Endothelial cell of umbilical vein (primary cell): ENCODE data around the gene SAMD9L. TPM values are rescaled to one million over a fixed set of nuclear protein-coding genes. Genes with fewer than 3 reads are reported as not detected.

Experiments used
- BruUV-seq: library from RNA; stranded (reverse); fragments of 400-500 nt; replicated peaks from 2 replicates; lab custom pipeline; 2021; lab: Mats Ljungman, UMichigan
- CTCF ChIA-PET: fragments of 300-600, 350-600 bp; sonication (Branson Sonifier 250); formaldehyde crosslinking; loops from one replicate; lab custom pipeline; 2021; ENCODE audit warnings: antibody characterized with exemption, inconsistent platforms; lab: Charles Lee
- POLR2A ChIA-PET: fragments of 300-600, 350-600 bp; sonication (Branson Sonifier 250); formaldehyde crosslinking; loops from one replicate; lab custom pipeline; 2021; ENCODE audit warnings: antibody characterized with exemption, inconsistent platforms; lab: Charles Lee
- DNase-seq: peaks from one replicate; pipeline ENCODE4 v3.0.0-alpha.2; 2011; ENCODE audit warnings: low read depth, low spot score
- FAIRE-seq: peaks from 2 replicates; lab custom pipeline; 2011; peaks lifted over from hg19 to GRCh38; lab: Jason Lieb, UNC
- H2AFZ ChIP-seq: 2 replicates; pipeline ENCODE4 v1.6.0; 2012; ENCODE audit warnings: low read depth, low read length, control low read depth, inconsistent platforms
- H3K27ac ChIP-seq: 2 replicates; pipeline ENCODE4 v1.5.1; 2011; ENCODE audit warnings: low read depth, mild to moderate bottlenecking, control low read depth, low read length, moderate library complexity; ENCODE audit not compliant: insufficient read depth
- H3K27me3 ChIP-seq, 2 experiments: 2 replicates each; pipeline versions ENCODE4 v1.6.0 to v1.6.1; 2011; ENCODE audit warnings: low read length in 2 of 2, mixed read lengths in 1 of 2; ENCODE audit not compliant: control insufficient read depth in 2 of 2, insufficient read depth in 2 of 2
- H3K36me3 ChIP-seq, 2 experiments: 2 replicates in 1 of 2; 3 replicates in 1 of 2; pipeline ENCODE4 v1.5.1; 2011; ENCODE audit warnings: low read length in 2 of 2, mild to moderate bottlenecking in 1 of 2, moderate library complexity in 1 of 2; ENCODE audit not compliant: control insufficient read depth in 2 of 2, insufficient read depth in 2 of 2; ENCODE audit errors: extremely low read depth in 1 of 2
- H3K4me1 ChIP-seq: 3 replicates; pipeline ENCODE4 v1.5.1; 2011; ENCODE audit warnings: mild to moderate bottlenecking, low read length; ENCODE audit not compliant: control insufficient read depth, insufficient read depth; ENCODE audit errors: extremely low read depth
- H3K4me2 ChIP-seq: 2 replicates; pipeline ENCODE4 v1.6.1; 2011; ENCODE audit warnings: low read length, control low read depth, mixed read lengths; ENCODE audit not compliant: insufficient read depth
- H3K4me3 ChIP-seq, 3 experiments: fragments of 200-600 bp in 1 of 3; sonication (generic), shearing (Covaris generic) in 1 of 3; replicated peaks in 1 of 3; 2 replicates each; pipeline ENCODE4 v1.5.1; 2011 to 2016; ENCODE audit warnings: control low read depth in 3 of 3, low read length in 3 of 3, mild to moderate bottlenecking in 2 of 3, inconsistent platforms in 1 of 3, low read depth in 1 of 3, moderate library complexity in 1 of 3; ENCODE audit not compliant: insufficient read depth in 1 of 3
- H3K79me2 ChIP-seq: 2 replicates; pipeline ENCODE4 v1.6.0; 2012; ENCODE audit warnings: low read length, inconsistent platforms; ENCODE audit not compliant: control insufficient read depth, insufficient read depth
- H3K9ac ChIP-seq: replicated peaks from 2 replicates; pipeline ENCODE3; 2011; ENCODE audit warnings: low read length, control low read depth; ENCODE audit not compliant: insufficient read depth; ENCODE audit errors: extremely low read depth
- H3K9me1 ChIP-seq: replicated peaks from 3 replicates; pipeline ENCODE4 v1.6.0; 2011; ENCODE audit warnings: mild to moderate bottlenecking, low read length; ENCODE audit not compliant: control insufficient read depth, insufficient read depth; ENCODE audit errors: extremely low read depth
- H3K9me3 ChIP-seq: replicated peaks from 2 replicates; pipeline ENCODE4 v1.5.1; 2012; ENCODE audit warnings: low read length, inconsistent platforms; ENCODE audit not compliant: control insufficient read depth, insufficient read depth
- H4K20me1 ChIP-seq: replicated peaks from 2 replicates; pipeline ENCODE3; 2011; ENCODE audit warnings: mild to moderate bottlenecking, low read length; ENCODE audit not compliant: control insufficient read depth, insufficient read depth; ENCODE audit errors: extremely low read depth
- EZH2 ChIP-seq: IDR thresholded peaks from 2 replicates; pipeline ENCODE4 v1.6.1; 2012; ENCODE audit warnings: borderline replicate concordance, low read depth, mild to moderate bottlenecking, moderate library complexity, low read length, inconsistent platforms; ENCODE audit not compliant: severe bottlenecking
- FOS ChIP-seq: IDR thresholded peaks from 2 replicates; pipeline ENCODE4 v1.6.1; 2011; ENCODE audit warnings: mild to moderate bottlenecking, low read length, moderate library complexity, borderline replicate concordance; ENCODE audit not compliant: insufficient read depth
- GATA2 ChIP-seq: IDR thresholded peaks from 2 replicates; pipeline ENCODE4 v1.7.0; 2011; ENCODE audit warnings: low read depth, mild to moderate bottlenecking, moderate library complexity, mixed read lengths, low read length; ENCODE audit not compliant: insufficient read length, insufficient read depth
- JUN ChIP-seq: IDR thresholded peaks from 2 replicates; pipeline ENCODE4 v1.6.1; 2011; ENCODE audit warnings: borderline replicate concordance, low read depth; ENCODE audit not compliant: insufficient read length, insufficient read depth
- MYC ChIP-seq: IDR thresholded peaks from one replicate; pipeline ENCODE4 v1.6.1; 2011; ENCODE audit warnings: mild to moderate bottlenecking, low read depth, low read length
- POLR2A ChIP-seq: IDR thresholded peaks from 2 replicates; pipeline ENCODE4 v1.6.1; 2012; ENCODE audit warnings: low read depth, mild to moderate bottlenecking, control low read depth, low read length
- POLR2AphosphoS5 ChIP-seq: IDR thresholded peaks from 2 replicates; pipeline ENCODE4 v1.6.1; 2012; ENCODE audit warnings: low read depth, mild to moderate bottlenecking, control low read depth, low read length, moderate library complexity; ENCODE audit not compliant: insufficient read depth
- dilution Hi-C: fragments of 300-500 bp; cut with MboI; formaldehyde crosslinking; loops from one replicate; pipeline ENCODE4 v1.15.0; 2019; ENCODE audit warnings: low sequenced_read_pairs; ENCODE audit not compliant: extremely low pct_ligation_motif_present
- intact Hi-C: fragments of 100-400 bp; cut with micrococcal nuclease; formaldehyde crosslinking; loops from one replicate; pipeline ENCODE4 v1.10.0; 2022
- polyA plus RNA-seq, 4 experiments: library from polyadenylated mRNA; depleted of rRNA in 3 of 4; stranded (reverse) in 3 of 4; unstranded in 1 of 4; fragments of >200 nt; gene quantifications; 2 replicates each; pipeline versions ENCODE4 v1.2.1 to v1.2.3, GENCODE V29; 2011 to 2012; ENCODE audit warnings: missing spikeins in 1 of 4
- total RNA-seq: library from RNA; stranded (reverse); gene quantifications from 2 replicates; pipeline ENCODE4 v1.2.3, GENCODE V29; 2021
- TF ChIP-seq, protein P1 (sequence below), 2 donors: IDR thresholded peaks; 1 replicate in 1 of 2; 2 replicates in 1 of 2; pipeline ENCODE4 v1.5.1; 2011; ENCODE audit warnings: low read length in 2 of 2, mild to moderate bottlenecking in 2 of 2, moderate library complexity in 2 of 2, control low read depth in 1 of 2, inconsistent platforms in 1 of 2, low read depth in 1 of 2; ENCODE audit not compliant: insufficient read depth in 1 of 2; ENCODE audit errors: extremely low read depth in 1 of 2
- TF ChIP-seq, protein P2 (sequence below): IDR thresholded peaks from 2 replicates; pipeline ENCODE4 v1.6.1; 2011; ENCODE audit not compliant: insufficient read depth, insufficient read length

SAMD9L gene
- total and polyA plus RNA-seq, 2 donors (not counting 3 experiments of a cell fraction or from before 2014, with no cell fraction given), result 2.7 to 14.9 TPM

DNA sequence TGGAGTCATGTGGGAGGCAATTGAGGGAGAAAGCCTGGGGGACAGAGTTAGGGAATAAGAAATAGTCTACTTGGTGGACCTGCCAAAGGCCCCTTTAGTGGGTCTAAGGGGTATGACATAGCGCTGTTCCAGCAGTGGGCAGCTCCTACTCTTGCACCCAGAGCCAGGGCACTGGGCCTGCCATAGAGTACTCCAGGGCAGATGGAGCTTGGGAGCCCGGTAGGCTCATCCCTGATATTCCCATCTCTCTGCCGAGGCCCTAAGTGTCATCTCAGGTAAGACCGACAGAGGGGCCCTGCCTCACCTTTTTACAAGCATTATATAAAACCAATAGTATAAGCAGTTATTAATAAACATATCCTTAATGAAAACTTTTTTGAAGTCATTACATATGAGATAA, 9.6 kb downstream of the SAMD9L start:
- dilution Hi-C loops (no loop called here), intact Hi-C loops (no loop called here)
- H3K79me2 ChIP-seq, result no peaks in the 10 kb centered on the region
- FAIRE-seq (no peak), DNase-seq (no peak)
- peaks cover 1% of the 10 kb centered on the region for H3K4me1 ChIP-seq
- ChIA-PET CTCF (no interaction called here), POLR2A (no interaction called here)
- H3K9me1 ChIP-seq, result no peaks in the 10 kb centered on the region
- H4K20me1 ChIP-seq, result no peaks in the 10 kb centered on the region
- no peak overlapping the region for H3K4me2 ChIP-seq
- peaks cover 0 to 2% of the 10 kb centered on the region in 2 experiments for H3K36me3 ChIP-seq
- H3K27ac ChIP-seq, result no peak overlapping the region
- no peak overlapping the region for H3K4me3 ChIP-seq
- no peak overlapping the region for H2AFZ ChIP-seq
- TF ChIP-seq GATA2 (no peak), JUN (no peak), POLR2AphosphoS5 (no peak), POLR2A (no peak), FOS (no peak), EZH2 (no peak), MYC (no peak)
- TF ChIP-seq, protein P1, sequence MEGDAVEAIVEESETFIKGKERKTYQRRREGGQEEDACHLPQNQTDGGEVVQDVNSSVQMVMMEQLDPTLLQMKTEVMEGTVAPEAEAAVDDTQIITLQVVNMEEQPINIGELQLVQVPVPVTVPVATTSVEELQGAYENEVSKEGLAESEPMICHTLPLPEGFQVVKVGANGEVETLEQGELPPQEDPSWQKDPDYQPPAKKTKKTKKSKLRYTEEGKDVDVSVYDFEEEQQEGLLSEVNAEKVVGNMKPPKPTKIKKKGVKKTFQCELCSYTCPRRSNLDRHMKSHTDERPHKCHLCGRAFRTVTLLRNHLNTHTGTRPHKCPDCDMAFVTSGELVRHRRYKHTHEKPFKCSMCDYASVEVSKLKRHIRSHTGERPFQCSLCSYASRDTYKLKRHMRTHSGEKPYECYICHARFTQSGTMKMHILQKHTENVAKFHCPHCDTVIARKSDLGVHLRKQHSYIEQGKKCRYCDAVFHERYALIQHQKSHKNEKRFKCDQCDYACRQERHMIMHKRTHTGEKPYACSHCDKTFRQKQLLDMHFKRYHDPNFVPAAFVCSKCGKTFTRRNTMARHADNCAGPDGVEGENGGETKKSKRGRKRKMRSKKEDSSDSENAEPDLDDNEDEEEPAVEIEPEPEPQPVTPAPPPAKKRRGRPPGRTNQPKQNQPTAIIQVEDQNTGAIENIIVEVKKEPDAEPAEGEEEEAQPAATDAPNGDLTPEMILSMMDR (IDR thresholded peaks at IDR 0.05; ENCODE audit: extremely low read depth in 1 of 2, insufficient read depth in 1 of 2, low read depth in 1 of 2, low read length in 2 of 2), result no peak
- TF ChIP-seq, protein P2, sequence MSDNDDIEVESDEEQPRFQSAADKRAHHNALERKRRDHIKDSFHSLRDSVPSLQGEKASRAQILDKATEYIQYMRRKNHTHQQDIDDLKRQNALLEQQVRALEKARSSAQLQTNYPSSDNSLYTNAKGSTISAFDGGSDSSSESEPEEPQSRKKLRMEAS, result no peak
- no peak overlapping the region for H3K9ac ChIP-seq
- no peaks in the 10 kb centered on the region for H3K9me3 ChIP-seq
- H3K27me3 ChIP-seq, result no peaks in the 10 kb centered on the region
- BruUV-seq, result no TSS peak
